Ovary (tissue), 3 donors: ENCODE results near the gene FOCAD.

Source experiments
- CTCF ChIP-seq, 3 donors: fragments of 450-650 bp in 2 of 3; fragments of 200-600 bp in 1 of 3; IDR thresholded peaks; one replicate each; pipeline versions ENCODE4 v1.5.1 to v1.8.0; 2016 to 2022; ENCODE audit warnings: antibody characterized with exemption in 3 of 3, mild to moderate bottlenecking in 1 of 3
- EP300 ChIP-seq: sonication (generic); formaldehyde crosslinking; IDR thresholded peaks from one replicate; pipeline ENCODE4 v1.6.1; 2017; ENCODE audit warnings: antibody characterized with exemption
- POLR2A ChIP-seq: fragments of 450-650 bp; IDR thresholded peaks from one replicate; pipeline ENCODE4 v1.6.1; 2017; ENCODE audit warnings: antibody characterized with exemption, mild to moderate bottlenecking, moderate library complexity
- donor health status: DM: no; HTN: no; CAD: no.

DNA sequence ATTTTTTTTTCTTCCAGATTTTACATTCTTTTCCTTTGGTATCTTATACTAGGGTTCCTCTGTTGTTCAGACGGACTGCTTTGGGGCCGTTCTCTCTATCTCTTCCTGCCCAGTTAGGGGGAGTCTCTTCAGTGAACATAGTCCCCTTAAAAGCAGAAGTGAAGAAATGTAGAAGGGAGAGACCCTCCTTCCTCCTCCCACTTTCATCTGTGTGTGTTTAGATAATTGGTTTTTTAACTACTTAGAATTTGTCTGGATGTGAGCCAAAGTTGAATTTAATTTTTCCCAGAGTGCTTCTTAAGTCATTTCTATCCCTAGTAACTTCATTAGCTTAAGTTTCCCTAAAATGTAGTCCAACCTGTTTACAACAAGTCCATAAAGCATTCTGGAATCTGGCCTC is 179.9 kb downstream of the FOCAD start:
- TF ChIP-seq CTCF (IDR thresholded peaks at IDR 0.05) (no peak), POLR2A (no peak), EP300 (no peak)
